EL (cell line): ENCODE measurements around the gene EFHC2.

ENCODE experiments used
- DNase-seq: peaks from one replicate; pipeline ENCODE4 v3.0.0-alpha.2; 2016

Gene EFHC2, protein sequence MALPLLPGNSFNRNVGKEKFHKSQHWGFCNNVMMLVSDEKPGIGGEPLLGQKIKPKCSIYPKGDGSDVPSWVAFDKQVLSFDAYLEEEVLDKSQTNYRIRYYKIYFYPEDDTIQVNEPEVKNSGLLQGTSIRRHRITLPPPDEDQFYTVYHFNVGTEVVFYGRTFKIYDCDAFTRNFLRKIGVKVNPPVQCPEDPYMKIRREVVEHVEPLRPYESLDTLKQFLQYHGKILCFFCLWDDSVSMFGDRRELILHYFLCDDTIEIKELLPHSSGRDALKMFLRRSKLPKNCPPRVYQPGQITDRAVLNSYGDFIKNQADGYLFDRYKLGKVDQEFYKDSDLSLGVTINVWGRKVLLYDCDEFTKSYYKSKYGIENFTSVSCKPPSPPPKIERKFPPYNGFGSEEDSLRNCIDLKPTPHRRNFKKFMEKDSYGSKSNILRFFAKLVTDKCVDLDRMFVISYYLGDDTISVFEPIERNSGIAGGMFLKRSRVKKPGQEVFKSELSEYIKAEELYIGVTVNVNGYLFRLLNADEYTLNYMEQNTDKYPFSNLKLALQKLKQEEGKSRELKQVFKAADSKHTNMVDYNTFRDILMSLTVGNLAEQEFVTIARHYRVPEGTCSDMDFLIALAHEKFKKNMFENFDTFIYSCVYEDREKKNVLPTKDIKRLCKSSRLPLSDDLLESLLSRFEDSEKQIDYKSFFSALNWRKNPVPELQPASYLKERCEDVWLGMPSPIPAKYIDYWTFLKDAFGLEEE

DNA sequence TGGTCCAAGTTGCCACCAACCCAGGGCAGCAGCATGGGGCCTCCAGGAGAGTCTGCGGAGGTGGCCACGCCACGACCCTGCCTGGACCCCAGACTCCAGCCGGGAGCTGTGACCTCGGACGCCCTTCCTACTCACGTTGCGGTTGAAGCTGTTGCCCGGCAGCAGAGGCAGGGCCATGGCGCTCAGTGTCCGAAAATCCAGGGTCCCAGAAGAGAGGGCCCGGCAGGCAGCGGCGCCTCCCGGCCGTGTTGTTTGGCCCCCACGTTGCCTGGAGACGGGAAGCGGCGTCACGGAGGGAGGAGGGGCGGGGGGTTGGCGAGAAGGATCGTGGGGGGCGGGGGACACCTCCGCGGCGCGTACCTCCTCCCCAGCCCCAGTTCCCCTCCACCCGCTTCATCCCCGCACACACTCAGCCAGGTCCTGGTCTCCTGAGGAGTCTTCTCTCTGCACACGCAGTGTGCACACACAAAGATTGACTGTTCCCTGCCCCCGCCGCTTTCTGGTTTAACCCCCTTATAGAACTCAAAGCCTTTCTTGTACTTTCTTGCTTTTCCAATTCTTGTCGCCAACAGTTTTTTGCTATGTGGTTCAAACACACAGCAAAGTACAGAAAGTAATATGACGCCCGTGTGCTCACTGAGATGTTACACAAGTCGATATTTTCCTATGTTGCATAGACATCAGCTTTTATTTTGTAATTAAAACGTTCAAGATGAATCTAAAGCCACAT lies at the start of gene EFHC2:
EFHC2 (minus strand) TSS at position 261 of the 730 bp plus-strand sequence; CDS start at position 177, 84 bp downstream.
- DNase-seq = peak; percentile 6

DNA sequence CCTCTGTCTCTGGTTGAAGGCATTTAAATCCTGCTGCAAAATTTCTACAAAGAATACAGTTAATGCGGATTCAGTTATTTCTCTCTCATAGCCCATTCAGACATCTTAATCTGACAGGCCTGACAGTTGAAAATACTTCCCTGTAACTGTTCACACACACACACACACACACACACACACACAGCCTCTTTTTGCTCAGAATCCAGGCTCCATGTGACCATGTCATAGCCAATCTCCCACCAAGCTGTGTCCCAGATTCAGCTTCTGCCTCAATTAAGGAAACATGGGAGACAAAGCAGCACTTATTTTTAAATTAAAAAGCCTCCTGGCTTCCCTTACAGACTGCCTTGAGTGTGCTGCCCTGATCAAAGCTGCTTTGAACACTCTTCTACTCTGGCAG lies 49.3 kb upstream of the EFHC2 start:
- no peak for DNase-seq

DNA sequence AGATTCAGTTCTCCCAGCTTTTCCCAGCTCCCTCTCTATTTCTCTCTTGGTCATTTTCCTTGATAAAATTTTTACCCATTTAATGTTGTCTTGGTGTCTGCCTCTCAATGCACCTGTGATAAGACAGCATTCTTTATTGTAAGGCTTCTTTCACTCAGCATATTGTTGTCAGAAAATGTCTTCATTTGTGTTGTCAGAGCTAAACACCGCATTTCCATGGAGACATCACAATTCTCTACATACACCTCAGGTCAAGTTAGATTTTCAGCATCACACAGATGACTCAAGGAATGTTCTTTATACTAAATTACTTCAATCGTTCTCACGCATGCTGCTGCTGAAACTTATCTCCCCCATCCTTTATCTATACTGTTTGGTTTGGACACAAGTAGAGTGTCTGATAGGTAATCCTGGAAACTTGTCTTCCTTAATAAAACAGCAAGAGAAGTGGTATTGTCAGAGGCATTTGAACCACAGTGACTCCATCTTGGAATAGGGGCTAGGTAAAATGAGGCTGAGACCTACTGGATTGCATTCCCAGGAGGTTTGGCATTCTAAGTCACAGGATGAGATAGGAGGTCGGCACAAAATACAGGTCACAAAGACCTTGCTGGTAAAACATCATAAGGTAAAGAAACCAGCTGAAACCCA lies 41.3 kb upstream of the EFHC2 start:
- no peak for DNase-seq

DNA sequence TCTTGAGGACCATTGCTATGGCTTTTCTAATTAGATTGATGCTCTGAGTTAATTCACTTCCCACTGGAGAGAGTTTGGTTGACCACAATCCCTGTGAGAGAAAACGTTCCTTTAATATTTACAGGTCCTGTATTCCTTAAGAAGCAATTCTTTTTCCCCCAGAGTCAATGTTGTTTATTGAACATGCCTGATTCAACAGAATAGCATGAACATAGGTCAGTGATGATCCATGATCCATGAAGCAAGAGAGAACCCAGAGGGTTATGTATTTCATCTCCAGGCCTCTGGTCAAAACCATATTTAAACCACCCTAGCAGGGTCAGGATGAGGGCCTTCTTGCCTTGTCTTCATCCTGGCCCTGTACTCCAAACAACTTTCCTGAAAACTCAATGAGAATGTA lies 39.4 kb upstream of the EFHC2 start:
- DNase-seq = no peak

DNA sequence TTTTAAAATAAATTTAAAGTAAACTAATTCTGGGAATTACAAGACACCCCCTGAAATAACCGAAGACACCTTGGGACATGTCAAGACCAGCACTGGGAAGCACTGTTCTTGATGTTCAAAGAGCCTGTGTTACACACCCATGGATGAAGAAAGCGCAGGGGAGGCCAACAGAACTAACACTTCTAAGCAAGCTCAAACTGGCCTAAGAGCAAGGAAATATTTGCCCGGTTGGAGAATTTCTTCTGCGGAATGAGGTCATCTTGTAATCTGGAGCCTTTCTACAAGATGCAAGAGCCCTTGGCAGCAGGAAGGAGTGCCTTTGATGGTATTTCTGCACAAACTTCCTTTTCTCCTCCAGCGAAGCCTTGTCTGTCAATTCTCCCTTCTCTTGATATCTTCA lies 9.3 kb upstream of the EFHC2 start:
- DNase-seq = no peak

DNA sequence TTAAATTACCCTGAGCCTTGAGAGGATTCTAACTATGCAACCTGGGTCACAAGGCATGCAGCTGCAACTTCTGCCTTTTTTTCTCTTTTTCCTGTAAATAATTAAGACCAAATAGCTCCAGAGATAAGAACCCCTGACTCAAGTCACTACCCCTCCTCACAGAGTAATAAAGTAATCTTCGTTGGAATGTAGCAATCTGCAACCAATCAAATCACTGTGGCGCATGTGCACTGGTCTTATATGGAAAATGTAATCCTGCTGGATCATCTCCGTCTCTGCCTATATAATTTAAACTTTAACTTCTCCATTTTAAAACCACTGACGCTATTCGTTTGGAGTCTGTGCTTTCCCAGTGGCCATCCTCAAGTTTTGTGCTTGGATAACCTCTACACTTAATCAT lies 6.1 kb upstream of the EFHC2 start:
- no peak for DNase-seq

DNA sequence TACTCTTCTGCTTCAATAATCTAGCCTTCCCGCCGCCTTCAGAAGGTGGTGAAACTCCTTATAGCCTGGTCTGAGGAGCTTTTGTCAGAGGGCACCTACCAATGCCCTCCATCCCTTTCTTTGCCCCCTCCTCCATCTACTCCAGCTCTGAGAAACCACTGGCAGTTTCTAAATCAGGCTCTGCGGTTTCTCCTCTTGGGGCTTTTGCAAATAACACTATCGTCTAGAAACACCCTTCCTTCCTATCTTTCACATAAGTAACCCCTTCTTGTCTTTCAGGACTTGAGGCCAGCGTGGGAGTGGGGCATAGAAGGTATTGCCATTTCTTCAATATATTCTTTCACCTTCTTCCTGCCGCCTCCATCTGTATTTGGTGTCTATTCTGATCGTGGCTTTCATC lies 1.2 kb upstream of the EFHC2 start:
- no peak for DNase-seq

DNA sequence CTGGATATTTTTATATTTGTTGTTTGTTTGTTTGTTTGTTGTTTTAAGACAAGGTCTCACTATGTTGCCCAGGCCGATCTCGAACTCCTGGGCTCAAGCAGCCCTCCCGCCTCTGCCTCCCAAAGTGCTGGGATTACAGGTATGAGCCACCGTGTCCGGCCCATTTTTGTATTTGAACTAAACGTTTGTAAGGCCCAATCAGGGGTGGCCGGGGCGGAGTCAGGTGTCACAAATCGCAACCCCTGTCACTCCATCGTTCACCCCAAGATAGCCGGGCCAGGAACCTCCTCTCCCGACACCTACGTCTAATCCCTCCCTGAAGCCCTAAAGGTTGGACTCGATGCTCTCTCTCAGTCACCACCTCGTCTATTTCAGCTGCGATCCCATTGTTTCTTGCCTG lies 722 bp upstream of the EFHC2 start:
- DNase-seq = no peak

DNA sequence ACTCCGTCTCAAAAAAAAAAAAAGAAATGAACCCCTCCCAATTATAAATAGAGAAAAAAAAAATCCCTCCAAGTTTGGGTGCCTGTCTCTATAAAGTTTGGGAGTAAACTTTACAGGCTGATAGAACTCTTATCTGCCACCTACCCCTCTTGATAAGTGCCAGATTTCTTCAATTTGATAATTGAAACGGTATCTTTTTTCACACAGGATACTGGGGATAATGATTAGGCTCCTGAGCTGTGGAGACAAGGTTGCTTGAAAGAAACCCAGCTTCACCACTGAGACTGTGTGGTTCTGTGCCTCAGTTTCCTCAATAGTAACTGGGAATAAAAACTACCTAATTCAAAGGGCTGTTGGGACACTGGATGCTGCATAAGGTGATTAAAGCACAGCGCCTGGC lies 606 bp downstream of the EFHC2 start:
- no peak for DNase-seq

DNA sequence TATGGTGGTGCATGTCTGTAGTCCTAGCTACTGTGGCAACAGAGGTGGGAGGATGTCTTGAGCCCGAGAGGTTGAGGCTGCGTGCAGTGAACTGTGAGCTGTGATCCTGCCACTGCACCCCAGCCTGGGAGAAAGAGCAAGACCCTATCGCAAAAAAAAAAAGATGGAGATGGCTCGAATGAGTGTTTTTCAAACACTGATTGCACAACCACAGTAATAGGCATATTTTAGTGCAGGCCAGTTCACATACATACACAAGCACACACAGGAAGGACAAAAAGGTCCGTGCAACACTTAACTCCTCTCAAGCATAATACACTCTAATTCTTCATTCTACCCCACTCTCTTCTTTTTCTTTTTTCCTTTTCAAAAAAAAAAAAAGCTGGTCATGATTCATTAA lies 5.1 kb downstream of the EFHC2 start:
- DNase-seq = no peak

DNA sequence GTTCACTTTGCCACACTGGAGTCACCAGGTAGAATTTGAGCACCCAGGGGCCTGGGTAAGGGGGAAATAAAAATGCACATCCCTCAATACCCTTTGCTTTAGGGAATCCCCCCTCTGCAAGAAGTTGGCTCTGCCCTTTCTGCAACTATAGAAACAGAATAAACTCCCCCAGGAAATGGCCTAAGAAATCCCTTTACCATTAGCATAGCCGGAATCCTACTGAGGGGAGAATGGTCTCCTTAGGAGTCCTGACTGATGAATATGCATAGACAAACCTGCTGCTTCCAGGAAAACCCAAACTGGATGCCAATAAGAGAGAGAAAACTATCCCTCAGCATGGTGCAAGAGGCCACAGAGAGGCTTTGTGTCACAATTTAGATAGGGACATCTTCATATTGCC lies 11.0 kb downstream of the EFHC2 start:
- DNase-seq = no peak

DNA sequence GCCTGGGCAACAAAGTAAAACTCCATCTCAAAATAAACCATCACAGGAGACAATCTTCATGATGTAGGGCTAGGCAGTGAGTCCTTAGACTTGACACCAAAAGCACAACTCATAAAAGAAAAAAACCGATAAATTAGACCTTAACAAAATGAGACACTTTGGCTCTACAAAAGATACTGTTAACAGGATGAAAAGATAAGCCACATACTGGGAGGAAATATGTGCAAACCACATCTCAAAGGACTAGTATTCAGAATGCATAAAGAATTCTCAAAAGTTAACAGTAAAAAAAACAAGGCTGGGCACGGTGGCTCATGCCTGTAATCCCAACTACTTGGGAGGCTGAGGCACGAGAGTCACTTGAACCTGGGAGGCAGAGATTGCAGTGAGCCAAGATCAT lies 13.2 kb downstream of the EFHC2 start:
- DNase-seq = no peak

DNA sequence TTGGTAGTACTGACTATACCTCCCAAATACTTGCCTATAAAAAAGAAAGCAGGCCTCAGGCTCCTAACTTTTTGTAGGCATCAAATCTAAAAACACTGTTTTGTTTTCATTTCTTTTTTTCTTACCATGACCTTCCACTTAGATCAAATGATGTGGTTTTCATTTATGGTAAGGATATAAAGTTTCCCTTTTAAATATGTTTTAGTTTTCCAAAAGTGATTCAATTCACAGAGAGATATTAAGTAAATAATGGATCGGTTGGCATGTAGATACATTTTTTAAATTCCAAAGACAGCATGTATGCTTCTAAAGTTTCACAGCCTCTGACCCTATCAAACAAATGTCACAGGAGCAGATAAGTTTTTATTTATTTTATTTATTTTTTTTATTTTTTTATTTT lies 23.9 kb downstream of the EFHC2 start:
- peak; percentile 9 for DNase-seq

DNA sequence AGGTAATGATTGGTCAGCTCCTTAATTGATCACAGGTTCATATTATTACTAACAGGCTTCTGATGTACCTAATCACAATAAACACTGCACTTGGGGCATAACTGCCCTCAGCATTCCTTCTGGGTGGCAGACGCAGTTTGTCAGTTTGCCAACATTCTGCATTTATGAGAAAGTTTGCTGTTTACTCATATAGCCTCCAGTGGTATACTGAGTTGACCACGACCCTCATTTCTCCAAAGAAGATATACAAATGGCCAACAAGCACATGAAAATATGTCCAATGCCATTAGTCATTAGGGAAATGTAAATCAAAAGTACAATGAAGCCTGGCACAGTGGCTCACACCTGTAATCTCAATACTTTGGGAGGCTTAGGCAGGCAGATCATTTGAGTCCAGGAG lies 26.3 kb downstream of the EFHC2 start:
- peak; percentile 8 for DNase-seq

DNA sequence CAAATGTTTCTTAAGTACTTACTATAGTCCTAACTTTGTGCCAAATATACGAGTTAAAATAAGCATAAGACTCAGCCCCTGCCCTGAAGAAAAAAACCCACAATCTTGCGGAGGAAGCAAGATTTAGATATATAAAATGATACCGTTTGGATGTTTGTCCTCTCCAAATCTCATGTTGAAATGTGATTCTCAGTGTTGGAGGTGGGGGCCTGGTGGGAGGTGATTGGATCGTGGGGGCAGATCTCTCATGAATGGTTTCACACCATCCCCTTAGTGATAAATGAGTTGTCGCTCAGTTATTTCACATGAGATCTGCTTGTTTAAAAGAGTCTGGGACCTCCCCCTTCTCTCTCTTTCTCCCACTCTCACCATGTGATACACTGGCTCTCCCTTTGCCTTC lies 28.7 kb downstream of the EFHC2 start:
- no peak for DNase-seq

DNA sequence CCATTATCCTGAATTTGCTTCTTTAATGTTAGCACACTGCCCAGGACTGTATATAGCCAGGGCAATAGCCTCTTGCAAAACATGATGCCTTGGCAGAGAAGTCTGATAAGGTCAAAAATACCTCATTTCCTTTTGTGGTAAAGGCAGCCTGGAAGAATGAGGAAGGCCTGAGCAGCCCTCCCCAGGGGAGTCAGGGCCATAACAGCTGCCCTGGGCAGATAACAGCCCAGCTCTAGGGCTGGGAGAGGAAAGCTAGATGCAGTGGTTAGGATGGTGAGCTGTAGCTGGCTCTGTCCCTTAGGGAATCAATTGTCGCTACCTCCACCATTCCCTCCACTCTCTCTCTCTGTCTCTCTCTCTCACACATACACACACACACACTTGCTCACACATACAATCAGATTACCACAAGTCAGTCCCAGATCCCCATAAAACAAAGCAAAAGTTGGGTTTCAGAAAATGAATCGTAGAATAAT lies 29.2 kb downstream of the EFHC2 start:
- peak; percentile 42 for DNase-seq

DNA sequence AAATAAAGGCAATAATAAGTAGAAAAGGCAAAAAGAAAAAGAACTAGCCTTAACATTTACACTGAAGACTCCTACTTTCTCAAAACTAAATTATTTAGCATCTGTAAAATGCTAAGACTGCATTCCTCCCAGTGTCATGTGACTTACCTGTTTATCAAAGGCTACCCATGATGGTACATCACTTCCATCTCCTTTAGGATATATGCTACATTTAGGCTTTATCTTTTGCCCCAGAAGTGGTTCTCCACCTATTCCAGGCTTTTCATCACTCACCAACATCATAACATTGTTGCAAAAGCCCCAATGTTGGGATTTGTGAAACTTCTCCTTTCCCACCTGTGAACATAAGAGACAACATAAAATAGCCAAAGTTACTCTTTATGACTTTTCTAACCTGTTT lies 31.1 kb downstream of the EFHC2 start:
- DNase-seq = no peak

DNA sequence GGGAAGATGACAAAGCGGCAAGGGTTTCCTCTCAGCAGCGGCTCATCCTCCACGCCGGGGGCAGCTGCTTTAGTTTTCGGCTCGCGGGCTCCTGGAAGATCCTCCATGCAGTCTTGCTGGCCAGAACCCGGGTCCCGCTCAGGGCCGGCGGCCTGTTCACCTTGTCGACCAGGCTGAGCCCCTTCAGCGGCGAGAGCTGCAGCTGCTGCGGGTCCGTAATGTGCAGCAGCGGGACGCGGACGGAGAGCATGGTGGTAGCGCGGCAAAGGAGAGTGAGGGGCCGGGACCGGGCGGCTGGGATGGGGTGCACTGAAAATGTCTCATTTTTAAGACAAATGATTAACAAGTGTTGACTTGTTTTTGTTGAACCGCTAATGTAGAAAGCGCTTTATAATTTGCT lies 33.2 kb downstream of the EFHC2 start:
- DNase-seq = no peak

DNA sequence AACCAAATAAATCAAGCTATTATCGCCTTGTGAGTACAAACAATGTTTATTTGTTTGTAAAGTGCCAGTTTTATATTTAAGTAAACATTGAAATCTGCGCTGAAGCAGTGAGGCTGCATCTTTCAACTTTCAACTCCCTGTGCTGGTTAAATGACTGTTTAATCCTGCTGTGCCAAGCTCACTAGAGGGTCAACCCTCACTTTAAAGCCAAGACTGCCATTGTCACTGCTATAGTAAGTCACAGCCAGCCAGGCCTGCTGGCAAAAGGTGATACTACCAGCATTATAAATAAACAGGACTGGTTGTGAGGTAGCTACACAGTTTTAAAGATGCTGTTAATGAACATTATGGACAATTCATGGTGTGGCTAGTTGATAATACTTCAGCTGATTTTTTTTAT lies 34.6 kb downstream of the EFHC2 start:
- no peak for DNase-seq

DNA sequence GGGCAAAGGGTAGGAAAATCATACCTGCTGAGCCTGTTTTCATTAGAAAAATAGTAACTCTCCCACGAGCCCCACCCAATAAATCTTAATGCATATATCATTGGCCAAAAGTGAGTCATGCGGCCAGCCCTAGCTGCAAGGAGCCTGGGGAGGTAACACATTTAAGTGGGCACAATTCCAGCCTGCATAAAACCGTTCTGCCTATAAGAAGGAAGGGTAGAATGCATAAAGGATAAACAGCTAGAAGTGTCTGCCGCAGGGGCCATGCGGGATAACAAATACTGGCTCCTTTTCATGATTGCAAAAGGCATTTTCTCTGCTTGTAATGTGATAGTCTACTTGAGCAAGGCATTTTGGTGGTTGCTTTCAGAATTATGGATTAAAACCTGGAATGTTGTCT lies 37.1 kb downstream of the EFHC2 start:
- peak; percentile 3 for DNase-seq

DNA sequence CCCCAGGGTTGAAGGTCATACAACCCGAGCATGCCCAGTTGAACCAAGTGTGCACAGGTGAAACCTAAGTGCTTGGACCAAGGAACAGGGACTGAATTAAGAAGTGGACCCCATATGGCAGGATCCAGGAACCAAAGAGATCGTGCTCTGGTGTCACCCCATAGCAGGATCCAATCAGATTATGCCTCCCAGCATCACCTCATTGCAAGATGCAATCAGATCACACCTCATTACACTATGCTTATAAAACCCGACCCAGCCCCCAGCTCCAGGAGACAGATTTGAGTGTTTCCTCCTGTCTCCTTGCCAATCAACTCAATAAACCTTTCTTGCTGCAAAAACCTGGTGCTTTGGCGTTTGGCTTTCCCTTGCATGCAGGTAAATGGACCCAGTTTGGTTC lies 37.6 kb downstream of the EFHC2 start:
- DNase-seq = no peak

DNA sequence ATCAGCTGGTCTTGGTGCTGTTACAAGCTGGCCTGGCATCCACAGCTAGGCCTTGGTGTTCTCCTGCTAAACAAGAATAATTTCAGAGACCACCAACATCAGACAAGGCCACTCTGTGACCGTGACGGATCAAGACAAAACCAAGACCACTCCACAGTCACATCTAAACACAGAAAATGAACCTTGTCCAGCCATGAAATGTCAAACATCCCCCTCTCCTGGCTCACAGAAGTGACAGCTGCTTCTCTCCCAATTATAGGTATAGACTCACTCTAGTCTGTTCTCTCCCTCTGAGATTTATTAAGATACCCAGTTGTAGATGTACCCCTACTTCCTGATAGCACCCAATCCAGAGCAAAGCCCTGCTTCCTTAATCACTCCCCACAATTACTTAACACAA lies 40.4 kb downstream of the EFHC2 start:
- no peak for DNase-seq

DNA sequence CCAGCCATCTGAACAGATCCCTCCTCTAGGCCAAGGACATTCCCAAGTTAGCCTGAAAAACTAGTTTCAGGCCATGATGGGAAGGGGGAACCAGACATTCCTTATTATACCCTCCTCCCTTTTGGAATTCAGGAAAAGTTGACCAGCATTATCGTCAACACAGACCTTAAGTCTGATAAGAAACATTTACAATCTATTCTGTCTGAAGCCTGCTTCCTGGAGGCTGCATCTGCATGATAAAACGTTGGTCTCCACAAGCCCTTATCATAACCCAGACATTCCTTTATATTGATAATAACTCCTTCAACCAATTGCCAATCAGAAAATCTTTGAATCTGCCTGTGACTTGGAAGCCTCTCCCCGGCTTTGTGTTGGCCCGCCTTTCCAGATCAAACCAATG lies 44.3 kb downstream of the EFHC2 start:
- no peak for DNase-seq
